HCT116 (cell line): Measurements from ENCODE around the gene CRYBA4. TPM values are rescaled to one million over a fixed set of nuclear protein-coding genes. Genes with fewer than 3 reads are reported as not detected.

Experiments
- ATAC-seq: fragments of 200-7000 bp; cut with Tn5 transposase; 2 replicates; pipeline ENCODE4 v1.9.1; 2020; ENCODE audit warnings: mild to moderate bottlenecking, moderate library complexity
- BruUV-seq: library from RNA; stranded (reverse); fragments of 400-500 nt; replicated peaks from 2 replicates; lab custom pipeline; 2021; lab: Mats Ljungman, UMichigan
- CTCF ChIA-PET: fragments of 300-600 bp; sonication (Branson Sonifier 250); formaldehyde crosslinking; loops from one replicate; lab custom pipeline; 2021; ENCODE audit warnings: antibody characterized with exemption; lab: Charles Lee
- POLR2A ChIA-PET: fragments of 300-600, 350-600 bp; sonication (Branson Sonifier 250); formaldehyde crosslinking; loops from one replicate; lab custom pipeline; 2021; ENCODE audit warnings: antibody characterized with exemption; lab: Charles Lee
- RAD21 ChIA-PET, 2 experiments: fragments of 300-600 bp; sonication (Branson Sonifier 250); formaldehyde crosslinking; loops; one replicate each; lab custom pipeline; 2023; ENCODE audit warnings: low total read pairs in 2 of 2; ENCODE audit not compliant: uncharacterized antibody in 2 of 2, unreplicated experiment in 2 of 2, low non-redundant PET in 1 of 2; lab: Charles Lee
- DNase-seq: peaks from one replicate; pipeline ENCODE4 v3.0.0-alpha.2; 2010; ENCODE audit warnings: low read depth, low spot score
- H2AFZ ChIP-seq: fragments of 200-600 bp; shearing (Covaris generic), sonication (generic); 2 replicates; pipeline ENCODE4 v1.6.1; 2017; ENCODE audit warnings: low read depth, mixed run types, mixed read lengths, antibody characterized with exemption, low read length; ENCODE audit not compliant: poor library complexity, severe bottlenecking
- H3K27ac ChIP-seq: 2 replicates; pipeline ENCODE4 v1.5.1; 2012; ENCODE audit warnings: low read depth, low read length
- H3K27me3 ChIP-seq: fragments of 200-600 bp; sonication (generic); 2 replicates; pipeline ENCODE4 v1.6.1; 2016; ENCODE audit warnings: mixed run types, low read length, mixed read lengths; ENCODE audit not compliant: insufficient read depth
- H3K36me3 ChIP-seq, 2 experiments: fragments of 200-500 bp in 1 of 2; fragments of 200-600 bp in 1 of 2; sonication (Bioruptor generic) in 1 of 2; sonication (generic) in 1 of 2; 2 replicates each; pipeline versions ENCODE4 v1.5.1 to v1.6.1; 2014 to 2016; ENCODE audit warnings: low read length in 2 of 2, inconsistent platforms in 1 of 2, mixed read lengths in 1 of 2, mixed run types in 1 of 2; ENCODE audit not compliant: insufficient read depth in 2 of 2, control insufficient read depth in 1 of 2
- H3K4me1 ChIP-seq, 2 experiments: fragments of 200-600 bp in 1 of 2; sonication (generic) in 1 of 2; 2 replicates each; pipeline versions ENCODE4 v1.5.1 to v1.6.1; 2012 to 2017; ENCODE audit warnings: low read length in 2 of 2, inconsistent platforms in 1 of 2, mild to moderate bottlenecking in 1 of 2, mixed read lengths in 1 of 2, mixed run types in 1 of 2, moderate library complexity in 1 of 2; ENCODE audit not compliant: insufficient read depth in 2 of 2, control insufficient read depth in 1 of 2
- H3K4me2 ChIP-seq: fragments of 200-600 bp; sonication (generic); 2 replicates; pipeline ENCODE4 v1.6.1; 2017; ENCODE audit warnings: mixed run types, low read length, mixed read lengths
- H3K4me3 ChIP-seq, 2 experiments: fragments of 200-600 bp in 1 of 2; sonication (generic) in 1 of 2; replicated peaks in 1 of 2; 2 replicates each; pipeline ENCODE4 v1.5.1; 2011 to 2016; ENCODE audit warnings: low read length in 2 of 2, control low read depth in 1 of 2, low read depth in 1 of 2, mild to moderate bottlenecking in 1 of 2, mixed read lengths in 1 of 2, mixed run types in 1 of 2
- H3K79me2 ChIP-seq: fragments of 200-600 bp; sonication (generic); 2 replicates; pipeline ENCODE4 v1.6.1; 2017; ENCODE audit warnings: mild to moderate bottlenecking, mixed run types, low read length, moderate library complexity, mixed read lengths; ENCODE audit not compliant: insufficient read depth
- H3K9ac ChIP-seq: fragments of 200-600 bp; sonication (generic); 2 replicates; pipeline ENCODE4 v1.6.1; 2016; ENCODE audit warnings: low read length, mixed read lengths
- H3K9me2 ChIP-seq: fragments of 200-600 bp; sonication (generic), shearing (Covaris generic); 2 replicates; pipeline ENCODE4 v1.6.1; 2017; ENCODE audit warnings: mixed run types, mild to moderate bottlenecking, moderate library complexity; ENCODE audit not compliant: insufficient read depth
- H3K9me3 ChIP-seq, 2 experiments: fragments of 200-500 bp in 1 of 2; fragments of 200-600 bp in 1 of 2; sonication (Bioruptor generic) in 1 of 2; sonication (generic) in 1 of 2; 2 replicates each; pipeline ENCODE4 v1.6.1; 2014 to 2017; ENCODE audit warnings: low read length in 2 of 2, mixed read lengths in 2 of 2, inconsistent platforms in 1 of 2, low read depth in 1 of 2, mild to moderate bottlenecking in 1 of 2, mixed run types in 1 of 2, moderate library complexity in 1 of 2; ENCODE audit not compliant: control insufficient read depth in 1 of 2, insufficient read depth in 1 of 2
- H4K20me1 ChIP-seq: fragments of 200-600 bp; sonication (generic), shearing (Covaris generic); 2 replicates; pipeline ENCODE4 v1.6.1; 2017; ENCODE audit warnings: mixed run types, mild to moderate bottlenecking, moderate library complexity; ENCODE audit not compliant: insufficient read depth
- CBX3 ChIP-seq: IDR thresholded peaks from 2 replicates; pipeline ENCODE4 v1.6.1; 2012; ENCODE audit warnings: low read depth
- CEBPB ChIP-seq: IDR thresholded peaks from 2 replicates; pipeline ENCODE4 v1.6.1; 2012; ENCODE audit warnings: low read depth
- ELF1 ChIP-seq: IDR thresholded peaks from 2 replicates; pipeline ENCODE4 v1.6.1; 2012; ENCODE audit warnings: low read depth, borderline replicate concordance
- EZH2 ChIP-seq: fragments of 200-600 bp; sonication (generic); IDR thresholded peaks from 2 replicates; pipeline ENCODE4 v1.6.1; 2017; ENCODE audit warnings: antibody characterized with exemption, mixed run types
- EZH2phosphoT487 ChIP-seq: fragments of 200-600 bp; IDR thresholded peaks from 2 replicates; pipeline ENCODE4 v1.6.1; 2018; ENCODE audit warnings: antibody characterized with exemption, borderline replicate concordance
- POLR2A ChIP-seq: IDR thresholded peaks from 2 replicates; pipeline ENCODE4 v1.7.0; 2011; ENCODE audit warnings: borderline replicate concordance; ENCODE audit not compliant: insufficient read depth, insufficient read length; ENCODE audit errors: extremely low read depth
- RAD21 ChIP-seq: IDR thresholded peaks from 2 replicates; pipeline ENCODE4 v1.6.1; 2012; ENCODE audit warnings: low read depth, mild to moderate bottlenecking
- ZFX ChIP-seq: fragments of 450-650 bp; IDR thresholded peaks from 2 replicates; pipeline ENCODE4 v1.6.1; 2017
- intact Hi-C: fragments of 100-400 bp; cut with micrococcal nuclease; formaldehyde crosslinking; loops from 2 replicates; pipeline ENCODE4 v1.10.0; 2022
- total RNA-seq: library from RNA; stranded (reverse); gene quantifications from one replicate; pipeline ENCODE4 v1.2.1, GENCODE V29; 2021; ENCODE audit not compliant: unreplicated experiment
- TF ChIP-seq, protein P1 (sequence below): IDR thresholded peaks from 2 replicates; pipeline ENCODE4 v1.6.1; 2012
- TF ChIP-seq, protein P2 (sequence below): IDR thresholded peaks from 2 replicates; pipeline ENCODE4 v1.6.1; 2012
- TF ChIP-seq, protein P3 (sequence below), 3 experiments: fragments of 200-600 bp in 1 of 3; sonication (generic) in 1 of 3; IDR thresholded peaks in 2 of 3; conservative IDR thresholded peaks in 1 of 3; 2 replicates each; pipeline ENCODE4 v1.5.1; 2012 to 2017; ENCODE audit warnings: low read depth in 2 of 3, low read length in 2 of 3, antibody characterized with exemption in 1 of 3, borderline replicate concordance in 1 of 3, control low read depth in 1 of 3, mild to moderate bottlenecking in 1 of 3, mixed read lengths in 1 of 3, mixed run types in 1 of 3, moderate library complexity in 1 of 3; ENCODE audit not compliant: insufficient read depth in 1 of 3
- TF ChIP-seq, protein P4 (sequence below): IDR thresholded peaks from 2 replicates; pipeline ENCODE4 v1.6.1; 2011; ENCODE audit warnings: mild to moderate bottlenecking, low read length, moderate library complexity; ENCODE audit not compliant: insufficient replicate concordance; ENCODE audit errors: extremely low read depth

Gene CRYBA4
- total RNA-seq, 1 experiment from 2014 or later = not detected

DNA sequence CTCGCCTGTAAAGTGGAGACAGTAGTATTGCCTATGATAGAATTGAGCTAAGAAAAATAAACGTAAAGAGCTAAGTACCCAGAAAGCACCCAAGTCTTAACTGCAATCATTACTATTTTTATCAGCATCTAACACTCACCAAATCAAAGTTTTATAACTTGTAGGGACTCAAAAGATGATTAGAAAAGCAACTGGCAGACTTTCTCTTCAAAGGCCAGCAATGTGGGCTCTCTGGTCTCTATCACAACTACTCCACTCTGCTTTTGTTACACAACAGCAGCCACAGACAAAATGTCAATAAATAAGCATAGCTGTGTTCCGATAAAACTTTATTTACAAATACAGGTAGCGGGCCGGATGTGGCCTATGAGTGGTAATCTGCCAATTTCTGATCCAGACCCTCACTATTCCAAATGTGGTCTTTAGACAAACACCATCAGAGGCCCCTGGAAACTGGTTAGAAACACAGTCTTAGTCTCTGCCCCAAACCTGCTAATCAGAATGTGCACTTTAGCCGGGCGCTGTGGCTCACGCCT lies 40.1 kb upstream of the CRYBA4 start:
- Histone ChIP-seq H3K36me3 (no peaks in the 10 kb centered on the region), H3K9me2 (no peaks in the 10 kb centered on the region), H4K20me1 (no peaks in the 10 kb centered on the region), H3K9ac (no peak overlapping the region), H2AFZ (no peak overlapping the region), H3K27me3 (no peaks in the 10 kb centered on the region), H3K4me2 (no peak overlapping the region), H3K79me2 (peaks cover 7% of the 10 kb centered on the region; the same call in 1 of the 2 replicates), H3K4me1 (peaks cover 0 to 6% of the 10 kb centered on the region in 2 experiments; a peak in 2 of 4 replicates), H3K27ac (no peak overlapping the region), H3K9me3 (no peaks in the 10 kb centered on the region), H3K4me3 (no peak overlapping the region)
- intact Hi-C loops = no loop called here
- POLR2A ChIA-PET = no interaction called here
- DNase-seq = no peak
- CTCF ChIA-PET = no interaction called here
- BruUV-seq = no TSS peak
- RAD21 ChIA-PET = no interaction called here
- no peak for ATAC-seq
- no peak for TF ChIP-seq EZH2

DNA sequence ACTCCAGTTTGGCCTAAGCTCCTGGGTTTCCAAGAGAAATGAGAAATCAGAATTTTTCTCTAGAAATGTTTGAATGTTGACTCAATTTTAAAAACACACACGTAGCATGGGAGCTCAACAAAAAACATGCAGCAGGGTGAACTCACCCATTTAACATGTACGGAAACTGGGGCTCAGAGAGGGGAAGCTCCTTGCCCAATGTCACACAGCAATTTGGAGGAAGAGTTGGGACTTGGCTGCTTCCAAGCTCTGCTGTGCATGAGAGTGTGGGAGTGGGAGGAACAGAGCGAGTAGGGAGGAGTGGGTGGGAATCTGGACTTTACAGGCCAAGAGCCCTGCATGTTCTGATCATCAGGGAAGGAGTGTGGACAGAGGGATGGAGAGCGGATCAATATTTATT lies 37.8 kb upstream of the CRYBA4 start:
- Histone ChIP-seq H3K79me2 (peaks cover 17% of the 10 kb centered on the region; the same call in 1 of the 2 replicates), H3K9me2 (no peaks in the 10 kb centered on the region), H3K27ac (no peak overlapping the region), H3K4me3 (no peak overlapping the region), H2AFZ (no peak overlapping the region), H3K9me3 (no peaks in the 10 kb centered on the region), H3K9ac (no peak overlapping the region), H4K20me1 (no peaks in the 10 kb centered on the region), H3K4me2 (no peak overlapping the region), H3K36me3 (no peaks in the 10 kb centered on the region), H3K27me3 (no peaks in the 10 kb centered on the region), H3K4me1 (peaks cover under 1 to 9% of the 10 kb centered on the region in 2 experiments; a peak in 2 of 4 replicates)
- ChIA-PET POLR2A (no interaction called here), CTCF (no interaction called here), RAD21 (no interaction called here)
- TF ChIP-seq, protein P1, sequence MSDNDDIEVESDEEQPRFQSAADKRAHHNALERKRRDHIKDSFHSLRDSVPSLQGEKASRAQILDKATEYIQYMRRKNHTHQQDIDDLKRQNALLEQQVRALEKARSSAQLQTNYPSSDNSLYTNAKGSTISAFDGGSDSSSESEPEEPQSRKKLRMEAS = no peak
- no peak for TF ChIP-seq RAD21
- no peak for TF ChIP-seq ZFX
- TF ChIP-seq EZH2phosphoT487 = no peak
- TF ChIP-seq CEBPB = no peak
- TF ChIP-seq, protein P2, sequence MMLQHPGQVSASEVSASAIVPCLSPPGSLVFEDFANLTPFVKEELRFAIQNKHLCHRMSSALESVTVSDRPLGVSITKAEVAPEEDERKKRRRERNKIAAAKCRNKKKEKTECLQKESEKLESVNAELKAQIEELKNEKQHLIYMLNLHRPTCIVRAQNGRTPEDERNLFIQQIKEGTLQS = no peak
- TF ChIP-seq POLR2A = no peak
- TF ChIP-seq, protein P3, sequence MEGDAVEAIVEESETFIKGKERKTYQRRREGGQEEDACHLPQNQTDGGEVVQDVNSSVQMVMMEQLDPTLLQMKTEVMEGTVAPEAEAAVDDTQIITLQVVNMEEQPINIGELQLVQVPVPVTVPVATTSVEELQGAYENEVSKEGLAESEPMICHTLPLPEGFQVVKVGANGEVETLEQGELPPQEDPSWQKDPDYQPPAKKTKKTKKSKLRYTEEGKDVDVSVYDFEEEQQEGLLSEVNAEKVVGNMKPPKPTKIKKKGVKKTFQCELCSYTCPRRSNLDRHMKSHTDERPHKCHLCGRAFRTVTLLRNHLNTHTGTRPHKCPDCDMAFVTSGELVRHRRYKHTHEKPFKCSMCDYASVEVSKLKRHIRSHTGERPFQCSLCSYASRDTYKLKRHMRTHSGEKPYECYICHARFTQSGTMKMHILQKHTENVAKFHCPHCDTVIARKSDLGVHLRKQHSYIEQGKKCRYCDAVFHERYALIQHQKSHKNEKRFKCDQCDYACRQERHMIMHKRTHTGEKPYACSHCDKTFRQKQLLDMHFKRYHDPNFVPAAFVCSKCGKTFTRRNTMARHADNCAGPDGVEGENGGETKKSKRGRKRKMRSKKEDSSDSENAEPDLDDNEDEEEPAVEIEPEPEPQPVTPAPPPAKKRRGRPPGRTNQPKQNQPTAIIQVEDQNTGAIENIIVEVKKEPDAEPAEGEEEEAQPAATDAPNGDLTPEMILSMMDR (IDR thresholded peaks at IDR 0.05 in 2 of 3, conservative IDR thresholded peaks at IDR 0.05 in 1 of 3; ENCODE audit: borderline replicate concordance in 1 of 3, insufficient read depth in 1 of 3, low read depth in 2 of 3, low read length in 2 of 3) = no peak
- TF ChIP-seq ELF1 = no peak
- no peak for TF ChIP-seq CBX3
- TF ChIP-seq, protein P4, sequence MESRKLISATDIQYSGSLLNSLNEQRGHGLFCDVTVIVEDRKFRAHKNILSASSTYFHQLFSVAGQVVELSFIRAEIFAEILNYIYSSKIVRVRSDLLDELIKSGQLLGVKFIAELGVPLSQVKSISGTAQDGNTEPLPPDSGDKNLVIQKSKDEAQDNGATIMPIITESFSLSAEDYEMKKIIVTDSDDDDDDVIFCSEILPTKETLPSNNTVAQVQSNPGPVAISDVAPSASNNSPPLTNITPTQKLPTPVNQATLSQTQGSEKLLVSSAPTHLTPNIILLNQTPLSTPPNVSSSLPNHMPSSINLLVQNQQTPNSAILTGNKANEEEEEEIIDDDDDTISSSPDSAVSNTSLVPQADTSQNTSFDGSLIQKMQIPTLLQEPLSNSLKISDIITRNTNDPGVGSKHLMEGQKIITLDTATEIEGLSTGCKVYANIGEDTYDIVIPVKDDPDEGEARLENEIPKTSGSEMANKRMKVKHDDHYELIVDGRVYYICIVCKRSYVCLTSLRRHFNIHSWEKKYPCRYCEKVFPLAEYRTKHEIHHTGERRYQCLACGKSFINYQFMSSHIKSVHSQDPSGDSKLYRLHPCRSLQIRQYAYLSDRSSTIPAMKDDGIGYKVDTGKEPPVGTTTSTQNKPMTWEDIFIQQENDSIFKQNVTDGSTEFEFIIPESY = no peak
- intact Hi-C loops = no loop called here
- DNase-seq (no peak), ATAC-seq (no peak)
- BruUV-seq = no TSS peak
